ENCODE measurements around the gene KCNJ12.
"Not testable (repeated sequence)": the region's sequence is repeated elsewhere in the genome, so short reads cannot be mapped to it uniquely, and the experiment has no call there.

KCNJ12 gene

GRCh38 chr17:21387616-21388015, 11.5 kb downstream of the KCNJ12 start:
- no peak for DNase-seq (ENCODE audit: low spot score)

GRCh38 chr17:21388066-21388465, 11.9 kb downstream of the KCNJ12 start:
- no peak for DNase-seq (ENCODE audit: low spot score)

GRCh38 chr17:21388944-21389343, 12.8 kb downstream of the KCNJ12 start:
- DNase-seq (ENCODE audit: low spot score) = no peak

- DNase-seq (ENCODE audit: low spot score) = no peak
Observed at GRCh38 chr17:21389394-21389793, 13.2 kb downstream of the KCNJ12 start.

GRCh38 chr17:21390294-21390693, 14.1 kb downstream of the KCNJ12 start:
- DNase-seq (ENCODE audit: low spot score) = no peak

GRCh38 chr17:21392266-21392665, 16.1 kb downstream of the KCNJ12 start:
- DNase-seq (ENCODE audit: low spot score) = no peak

- DNase-seq (ENCODE audit: low spot score) = no peak
Observed at GRCh38 chr17:21394265-21394664, 18.1 kb downstream of the KCNJ12 start.

GRCh38 chr17:21395764-21396163, 19.6 kb downstream of the KCNJ12 start:
- no peak for DNase-seq (ENCODE audit: low spot score)

GRCh38 chr17:21396237-21396636, 20.1 kb downstream of the KCNJ12 start:
- no peak for DNase-seq (ENCODE audit: low spot score)

- no peak for DNase-seq (ENCODE audit: low spot score)
Observed at GRCh38 chr17:21397341-21398190, 21.4 kb downstream of the KCNJ12 start.

- DNase-seq (ENCODE audit: low spot score) = no peak
Observed at GRCh38 chr17:21399474-21400186, 23.5 kb downstream of the KCNJ12 start.

- DNase-seq (ENCODE audit: low spot score) = not testable (repeated sequence)
Observed at GRCh38 chr17:21400187-21400569, 24.0 kb downstream of the KCNJ12 start.

- DNase-seq (ENCODE audit: low spot score) = no peak
Observed at GRCh38 chr17:21400816-21401593, 24.8 kb downstream of the KCNJ12 start.

- DNase-seq (ENCODE audit: low spot score) = not testable (repeated sequence)
Observed at GRCh38 chr17:21402166-21402571, 26.0 kb downstream of the KCNJ12 start.

- not testable (repeated sequence) for DNase-seq (ENCODE audit: low spot score)
Observed at GRCh38 chr17:21402926-21403325, 26.8 kb downstream of the KCNJ12 start.

GRCh38 chr17:21404106-21404505, 27.9 kb downstream of the KCNJ12 start:
- DNase-seq (ENCODE audit: low spot score) = not testable (repeated sequence)

- not testable (repeated sequence) for DNase-seq (ENCODE audit: low spot score)
Observed at GRCh38 chr17:21404539-21404938, 28.4 kb downstream of the KCNJ12 start.

- not testable (repeated sequence) for DNase-seq (ENCODE audit: low spot score)
Observed at GRCh38 chr17:21404956-21405731, 29.0 kb downstream of the KCNJ12 start.

- DNase-seq (ENCODE audit: low spot score) = not testable (repeated sequence)
Observed at GRCh38 chr17:21405904-21406400, 29.8 kb downstream of the KCNJ12 start.

- not testable (repeated sequence) for DNase-seq (ENCODE audit: low spot score)
Observed at GRCh38 chr17:21406616-21407404, 30.7 kb downstream of the KCNJ12 start.

GRCh38 chr17:21407752-21408151, 31.6 kb downstream of the KCNJ12 start:
- DNase-seq (ENCODE audit: low spot score) = not testable (repeated sequence)
